ENCODE results near the gene KIFC3.
"Not testable (repeated sequence)": the region's sequence is repeated elsewhere in the genome, so short reads cannot be mapped to it uniquely, and the experiment has no call there.

KIFC3 gene

DNA sequence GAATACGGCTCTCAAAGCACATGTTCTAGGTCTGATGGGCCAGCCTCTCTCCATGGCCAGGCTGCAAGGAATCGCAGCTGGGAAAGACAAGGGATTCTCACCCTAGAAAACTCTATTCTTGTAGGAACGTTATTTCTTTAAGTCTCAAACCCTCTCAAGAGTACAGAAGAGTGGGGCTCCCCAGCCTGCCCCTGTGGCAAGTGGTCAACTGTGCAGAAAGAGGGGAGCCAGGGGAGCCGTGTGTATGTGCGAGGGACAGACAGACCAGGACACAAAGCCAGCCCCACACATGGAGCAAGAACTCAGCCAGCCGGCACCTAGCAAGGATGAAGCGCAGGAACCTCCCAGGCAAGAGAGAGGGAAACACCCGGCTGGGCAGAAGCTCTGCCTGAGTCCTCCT is 16.4 kb downstream of the KIFC3 start:
- DNase-seq (ENCODE audit: low read depth): no peak

- no peak for DNase-seq (ENCODE audit: low read depth)
These were observed 16.9 kb downstream of the KIFC3 start for GRCh38 chr16:57785385-57785784.

DNA sequence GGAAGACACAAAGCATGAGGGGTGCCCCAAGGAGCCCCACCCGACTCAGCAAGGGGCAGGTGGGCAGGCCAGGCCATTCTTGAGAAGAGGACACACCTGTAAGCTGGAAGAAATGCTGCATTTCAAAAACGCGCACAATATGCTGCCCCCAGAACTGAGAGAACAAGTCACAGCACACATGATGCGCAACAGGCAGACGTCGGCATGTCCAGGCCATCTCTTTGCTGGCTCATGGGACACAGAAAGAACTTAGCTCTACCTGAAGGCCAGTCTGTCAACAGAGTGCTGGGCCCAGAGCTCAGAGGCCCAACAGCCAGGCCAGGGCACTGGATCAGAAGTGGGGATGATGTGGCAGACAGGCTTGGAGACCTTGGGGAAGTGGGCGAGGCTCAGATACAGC is 18.0 kb downstream of the KIFC3 start:
- DNase-seq (ENCODE audit: low read depth): no peak

DNA sequence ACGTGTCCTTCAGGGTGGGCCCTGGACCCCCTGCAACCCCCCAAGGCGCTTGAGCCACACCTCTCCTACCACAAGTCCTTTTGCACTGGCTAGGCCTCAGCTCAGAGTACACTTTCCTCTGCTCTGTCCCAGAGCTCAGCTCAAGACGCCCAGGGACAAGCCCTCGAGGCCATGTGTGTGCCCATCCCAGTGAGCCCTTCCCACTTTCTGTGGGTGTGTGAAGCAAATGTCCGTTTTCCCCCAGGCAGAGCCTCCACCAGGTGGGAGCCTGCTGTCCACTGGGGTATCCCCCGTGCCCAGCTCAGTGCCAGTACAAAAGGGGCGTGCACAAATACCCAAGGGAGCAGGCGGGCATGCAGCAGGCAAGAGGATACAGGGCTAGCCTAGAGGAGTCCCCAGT is 18.4 kb downstream of the KIFC3 start:
- no peak for DNase-seq (ENCODE audit: low read depth)

DNA sequence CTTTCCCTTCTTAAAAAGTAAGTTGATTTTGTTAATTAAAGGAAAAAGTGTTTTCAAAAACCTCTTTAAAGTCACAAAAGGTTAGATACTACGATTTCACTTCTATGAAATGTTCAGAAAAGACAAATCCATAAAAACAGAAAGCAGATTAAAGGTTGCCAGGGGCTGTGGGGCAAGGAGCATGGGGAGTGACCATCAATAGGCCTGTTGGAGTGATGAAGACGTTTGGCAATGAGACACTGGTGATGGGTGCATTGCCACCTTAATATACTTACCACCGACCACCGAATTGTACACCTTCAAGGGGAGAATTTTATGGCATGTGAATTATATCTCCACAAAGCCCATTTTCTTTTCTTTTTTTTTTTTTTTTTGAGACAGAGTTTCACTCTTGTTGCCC is 19.2 kb downstream of the KIFC3 start:
- no peak for DNase-seq (ENCODE audit: low read depth)

DNA sequence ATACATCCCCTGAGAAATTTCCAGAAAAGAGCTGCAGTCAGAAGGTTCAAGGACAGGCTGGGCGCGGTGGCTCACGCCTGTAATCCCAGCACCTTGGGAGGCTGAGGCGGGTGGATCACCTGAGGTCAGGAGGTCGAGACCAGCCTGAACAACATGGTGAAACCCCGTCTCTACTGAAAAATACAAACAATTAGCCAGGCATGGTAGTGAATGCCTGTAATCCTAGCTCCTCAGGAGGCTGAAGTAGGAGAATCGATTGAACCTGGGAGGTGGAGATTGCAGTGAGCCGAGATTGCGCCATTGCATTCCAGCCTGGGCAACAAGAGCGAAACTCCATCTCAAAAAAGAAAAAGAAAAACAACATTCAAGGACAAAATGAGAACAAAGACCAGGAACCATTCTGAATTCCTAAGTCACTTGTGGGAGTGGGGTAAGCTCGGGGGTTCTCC is 19.7 kb downstream of the KIFC3 start:
- not testable (repeated sequence) for DNase-seq (ENCODE audit: low read depth)

GRCh38 chr16:57781741-57782606 is 20.3 kb downstream of the KIFC3 start:
- DNase-seq (ENCODE audit: low read depth): no peak

DNA sequence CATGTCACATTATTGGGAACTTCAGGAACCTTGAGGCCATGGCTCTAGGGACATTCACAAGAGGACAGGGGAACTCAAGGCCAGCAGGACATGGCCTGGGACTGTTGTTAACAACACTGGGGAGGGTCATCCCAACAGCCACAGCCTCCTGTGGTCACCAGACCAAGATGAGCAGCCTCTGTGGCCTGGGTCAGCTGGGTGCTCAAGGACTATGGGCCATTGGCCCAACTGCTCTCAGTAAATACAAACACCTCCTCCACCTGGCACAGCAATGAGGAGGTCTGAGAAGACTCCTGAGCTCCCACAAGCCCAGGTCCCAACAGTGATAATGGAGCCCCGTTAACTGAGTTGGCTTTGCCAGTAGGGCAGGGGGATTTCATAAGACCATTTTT is 20.9 kb downstream of the KIFC3 start:
- no peak for DNase-seq (ENCODE audit: low read depth)

GRCh38 chr16:57779836-57780235 is 22.5 kb downstream of the KIFC3 start:
- not testable (repeated sequence) for DNase-seq (ENCODE audit: low read depth)

GRCh38 chr16:57778658-57779057 is 23.6 kb downstream of the KIFC3 start:
- no peak for DNase-seq (ENCODE audit: low read depth)

GRCh38 chr16:57775661-57776469 is 26.4 kb downstream of the KIFC3 start:
- no peak for DNase-seq (ENCODE audit: low read depth)

- DNase-seq (ENCODE audit: low read depth): no peak
These were observed 27.5 kb downstream of the KIFC3 start for GRCh38 chr16:57774705-57775285.

DNA sequence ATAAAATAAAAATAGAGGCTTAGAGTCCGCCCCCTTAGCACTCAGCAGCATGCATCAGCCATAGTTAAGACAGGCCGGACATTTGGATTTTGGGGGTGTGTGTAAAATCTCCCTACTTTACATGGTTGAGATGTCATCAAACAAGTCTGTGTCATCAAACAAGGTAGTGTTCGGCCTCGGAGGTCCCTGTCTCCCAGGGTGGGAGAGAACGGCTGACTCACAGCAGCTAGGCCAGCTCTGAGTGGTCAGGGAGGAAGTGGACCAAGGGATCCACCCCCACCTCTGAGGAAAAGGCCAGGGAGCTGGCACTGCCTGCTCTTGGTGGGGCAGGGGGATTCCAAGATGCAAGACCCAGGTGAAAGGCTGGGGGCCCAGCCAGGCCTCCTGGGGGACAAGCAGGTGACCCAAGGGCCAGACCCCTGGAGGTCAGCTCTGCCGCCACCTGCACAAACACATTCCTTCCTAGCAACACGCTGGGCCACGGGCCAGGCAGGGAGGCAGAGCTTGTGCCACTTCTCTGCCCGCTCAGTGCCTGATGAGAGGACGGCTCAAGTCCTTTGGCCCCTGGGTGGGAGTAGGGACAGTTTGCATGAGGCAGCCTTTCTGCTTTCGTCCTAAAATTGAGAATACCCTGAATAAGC is 28.5 kb downstream of the KIFC3 start:
- DNase-seq (ENCODE audit: low read depth): no peak

DNA sequence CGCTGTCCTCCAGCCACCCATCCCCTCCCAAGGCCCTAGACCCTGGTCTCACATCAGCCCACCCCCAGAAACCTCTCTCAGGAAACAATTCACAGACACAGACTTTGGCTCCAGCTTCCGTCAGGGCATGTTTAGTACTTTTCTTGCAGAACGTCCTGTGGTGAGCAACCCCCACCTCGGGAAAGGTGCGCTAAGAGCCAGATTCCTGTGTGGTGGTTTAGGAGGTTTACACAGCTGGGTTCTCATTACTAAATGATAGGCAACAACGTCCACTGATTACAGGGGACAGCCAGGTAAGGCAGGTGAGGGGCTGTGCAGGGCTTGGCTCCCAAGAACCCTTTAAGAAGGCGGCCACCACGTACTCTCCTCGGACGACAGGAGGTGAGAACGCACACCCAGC is 29.3 kb downstream of the KIFC3 start:
- DNase-seq (ENCODE audit: low read depth): no peak

GRCh38 chr16:57771141-57771785 is 31.0 kb downstream of the KIFC3 start:
- no peak for DNase-seq (ENCODE audit: low read depth)

GRCh38 chr16:57770361-57770760 is 31.9 kb downstream of the KIFC3 start:
- no peak for DNase-seq (ENCODE audit: low read depth)

- DNase-seq (ENCODE audit: low read depth): no peak
These were observed 32.6 kb downstream of the KIFC3 start for GRCh38 chr16:57769541-57770145.

DNA sequence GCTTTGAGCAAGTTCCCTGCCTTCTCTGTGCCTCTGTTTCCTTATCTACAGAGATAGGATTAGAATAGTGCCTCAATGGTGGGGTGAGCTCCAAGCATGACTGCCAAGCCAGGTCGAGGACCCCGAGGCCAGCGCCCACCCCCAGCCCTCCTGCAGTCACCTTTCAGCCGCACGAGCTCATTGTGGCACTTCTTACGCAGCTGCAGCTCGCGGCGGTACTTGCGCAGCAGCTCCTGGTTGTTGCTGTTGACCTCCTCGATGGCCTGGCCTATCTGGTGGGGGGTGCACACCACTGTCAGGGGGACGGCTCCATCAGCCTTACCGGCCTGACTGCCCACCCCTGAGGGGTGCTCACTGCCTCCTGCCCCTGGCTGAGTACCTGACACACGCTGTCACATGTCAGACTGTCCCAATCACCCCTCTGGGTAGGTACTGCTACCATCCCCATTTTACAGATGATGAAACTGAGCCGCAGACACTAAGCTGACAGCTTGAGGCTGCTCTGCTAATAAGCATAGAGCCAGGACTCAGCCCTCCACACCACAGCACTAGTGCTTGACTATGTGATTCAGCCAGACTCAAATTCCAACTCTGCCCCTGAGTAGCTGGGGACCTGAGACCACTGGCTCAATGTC is 35.5 kb downstream of the KIFC3 start:
- no peak for DNase-seq (ENCODE audit: low read depth)

- DNase-seq (ENCODE audit: low read depth): no peak
These were observed 37.0 kb downstream of the KIFC3 start for GRCh38 chr16:57765160-57765728.

DNA sequence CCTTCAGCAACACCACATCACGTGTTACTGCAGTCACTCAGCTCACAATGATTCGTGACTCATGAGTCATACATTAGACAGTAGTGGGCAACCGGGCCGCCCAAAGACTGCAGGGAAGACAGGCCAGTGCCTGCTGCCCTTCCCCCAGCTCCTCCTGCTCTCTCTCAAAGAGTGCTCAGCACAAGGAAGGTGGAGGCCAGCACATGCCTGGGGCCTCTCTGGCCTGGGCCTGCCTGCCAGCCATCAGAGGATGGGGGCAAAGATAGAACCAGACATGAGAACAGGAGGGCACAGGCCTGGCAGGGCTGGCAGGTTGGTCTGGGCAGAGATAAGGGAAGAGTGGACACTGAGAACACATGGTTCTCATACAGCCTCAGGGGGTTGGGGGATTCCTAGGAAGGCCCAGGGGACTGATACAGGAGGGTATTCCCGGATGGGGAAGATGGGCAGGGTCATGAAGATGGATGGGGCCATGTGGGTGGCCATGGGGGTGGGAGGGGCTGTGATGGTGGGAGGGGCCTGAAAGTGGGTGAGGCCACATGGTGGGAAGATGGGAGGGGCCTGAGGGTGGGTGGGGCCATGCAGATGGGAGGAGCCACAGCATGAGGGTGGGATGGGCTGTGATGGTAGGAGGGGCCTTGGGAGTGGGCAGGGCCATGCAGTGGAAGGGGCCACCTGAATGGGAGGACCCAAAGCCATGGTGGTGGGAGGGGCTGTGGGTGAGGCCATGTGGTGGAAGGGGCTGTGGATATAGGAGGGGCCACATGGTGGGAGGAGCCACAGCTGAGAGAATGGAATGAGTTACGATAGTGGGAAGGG is 37.7 kb downstream of the KIFC3 start:
- peak; percentile 50 for DNase-seq (ENCODE audit: low read depth)
